ENCODE data around the gene SOHLH1.

GRCh38 chr9:135655317-135655716 is 44.0 kb downstream of the SOHLH1 start:
- no peak for TF ChIP-seq EZH2 (IDR thresholded peaks at IDR 0.05; ENCODE audit: low read length, missing control alignments)
- TF ChIP-seq CTCF (conservative IDR thresholded peaks at IDR 0.05 in 1 of 2, IDR thresholded peaks at IDR 0.05 in 1 of 2; ENCODE audit: low read depth in 1 of 2, low read length in 2 of 2): no peak

Measured in fibroblast of lung (primary cell).